T-cell (primary cell): ENCODE data around the gene ULK4. TPM values are rescaled to one million over a fixed set of nuclear protein-coding genes. Genes with fewer than 3 reads are reported as not detected.

Experiments used
- ATAC-seq, 4 experiments: fragments of 200-7000 bp in 3 of 4; fragments of 150-1000 bp in 1 of 4; cut with Tn5 transposase; replicated peaks in 1 of 4; 1 replicate in 3 of 4; 2 replicates in 1 of 4; pipeline ENCODE4 v1.10.0; 2021; ENCODE audit warnings: moderate library complexity in 3 of 4, mild to moderate bottlenecking in 2 of 4, moderate number of reproducible peaks in 1 of 4
- CTCF ChIA-PET, 2 donors: fragments of 300-600 bp; sonication (Branson Sonifier 250); formaldehyde crosslinking; loops; one replicate each; lab custom pipeline; 2022; ENCODE audit warnings: antibody characterized with exemption in 2 of 2; lab: Charles Lee
- POLR2A ChIA-PET, 2 donors: fragments of 300-600 bp; sonication (Branson Sonifier 250); formaldehyde crosslinking; loops; one replicate each; lab custom pipeline; 2022; ENCODE audit warnings: antibody characterized with exemption in 2 of 2; lab: Charles Lee
- DNase-seq, 35 experiments: peaks; one replicate each; pipeline versions ENCODE4 v3.0.0 to v3.0.0-alpha.2; 2013 to 2023
- H3K27ac ChIP-seq: one replicate; pipeline ENCODE4 v1.5.1; 2013; ENCODE audit warnings: low read length
- H3K27me3 ChIP-seq, 2 experiments: replicated peaks in 1 of 2; 1 replicate in 1 of 2; 2 replicates in 1 of 2; pipeline versions ENCODE4 v1.6.1 to v1.7.0; 2013; ENCODE audit warnings: low read length in 1 of 2, mixed read lengths in 1 of 2; ENCODE audit not compliant: control insufficient read depth in 2 of 2, insufficient read depth in 2 of 2; ENCODE audit errors: extremely low read depth in 1 of 2
- H3K36me3 ChIP-seq, 2 donors: 1 replicate in 1 of 2; 2 replicates in 1 of 2; pipeline versions ENCODE4 v1.6.1 to v1.7.0; 2013; ENCODE audit warnings: low read length in 1 of 2; ENCODE audit not compliant: control insufficient read depth in 2 of 2, insufficient read depth in 1 of 2; ENCODE audit errors: extremely low read depth in 1 of 2
- H3K4me1 ChIP-seq, 2 experiments: 1 replicate in 1 of 2; 2 replicates in 1 of 2; pipeline versions ENCODE4 v1.6.1 to v1.7.0; 2013; ENCODE audit warnings: low read length in 2 of 2, mixed read lengths in 1 of 2; ENCODE audit not compliant: insufficient read depth in 2 of 2, control insufficient read depth in 1 of 2; ENCODE audit errors: extremely low read depth in 1 of 2
- H3K4me3 ChIP-seq, 2 donors: 1 replicate in 1 of 2; 2 replicates in 1 of 2; pipeline versions ENCODE4 v1.5.1 to v1.7.0; 2013; ENCODE audit warnings: mild to moderate bottlenecking in 2 of 2, low read length in 1 of 2, moderate library complexity in 1 of 2; ENCODE audit not compliant: control insufficient read depth in 1 of 2; ENCODE audit errors: extremely low read depth in 1 of 2
- H3K9me3 ChIP-seq: 2 replicates; pipeline ENCODE4 v1.7.0; 2013
- H3K27ac Mint-ChIP-seq, 2 donors: one replicate each; pipeline ENCODE4 v1.8.0; 2020 to 2021; ENCODE audit warnings: mild to moderate bottlenecking in 2 of 2, mixed read lengths in 2 of 2
- H3K27me3 Mint-ChIP-seq, 2 donors: one replicate each; pipeline ENCODE4 v1.8.0; 2021 to 2022; ENCODE audit warnings: mixed read lengths in 2 of 2
- H3K36me3 Mint-ChIP-seq: one replicate; pipeline ENCODE4 v1.8.0; 2021; ENCODE audit warnings: mixed read lengths
- H3K4me1 Mint-ChIP-seq, 3 donors: one replicate each; pipeline ENCODE4 v1.8.0; 2020 to 2022; ENCODE audit warnings: mixed read lengths in 3 of 3, mild to moderate bottlenecking in 1 of 3
- H3K4me3 Mint-ChIP-seq, 3 donors: one replicate each; pipeline ENCODE4 v1.8.0; 2020 to 2022; ENCODE audit warnings: mild to moderate bottlenecking in 3 of 3, mixed read lengths in 3 of 3, moderate library complexity in 3 of 3
- H3K9me3 Mint-ChIP-seq, 3 donors: one replicate each; pipeline ENCODE4 v1.8.0; 2020 to 2022; ENCODE audit warnings: mixed read lengths in 3 of 3
- WGBS: methylation state at CpG from one replicate; pipeline ENCODE4 v1.1.5; 2013; ENCODE audit warnings: missing lambda C conversion rate; ENCODE audit not compliant: insufficient coverage; 5-methylcytosine and 5-hydroxymethylcytosine counted together
- total RNA-seq, 35 experiments: library from RNA in 6 of 35; stranded (reverse) in 6 of 35; fragments of 120-200 nt in 1 of 35; gene quantifications; one replicate each; pipeline versions ENCODE4 v1.2.1 to v1.2.4 and lab custom pipeline; 2013 to 2026

ULK4 gene
- total RNA-seq, 5 donors from 2014 or later (not counting 1 experiment from before 2014, with no cell fraction given): 17.5 to 28.2 (median 19.7) TPM

GRCh38 chr3:41334426-41334825, 627.5 kb downstream of the ULK4 start:
- no peak overlapping the region for H3K4me3 ChIP-seq
- no peak overlapping the region for H3K27ac ChIP-seq
- no CpG with 5 or more reads among the region's 2 CpGs for WGBS
- Mint-ChIP-seq H3K4me3 (no peak overlapping the region), H3K9me3 (no peaks in the 10 kb centered on the region), H3K27me3 (no peaks in the 10 kb centered on the region), H3K4me1 (no peaks in the 10 kb centered on the region), H3K27ac (no peak overlapping the region), H3K36me3 (no peaks in the 10 kb centered on the region)
- no peaks in the 10 kb centered on the region for H3K36me3 ChIP-seq
- ChIA-PET POLR2A (no interaction called here), CTCF (no interaction called here)
- H3K4me1 ChIP-seq: no peaks in the 10 kb centered on the region
- DNase-seq (no peak), ATAC-seq (no peak)
- H3K27me3 ChIP-seq: no peaks in the 10 kb centered on the region
- H3K9me3 ChIP-seq: no peaks in the 10 kb centered on the region

- POLR2A ChIA-PET: interaction anchor here in 1 of 2 donors (0.7 kb wide), 1 partner anchor 35 kb away, joined by 3 read pairs; no protein-coding TSS in a partner anchor
- CTCF ChIA-PET: no interaction called here
- Mint-ChIP-seq H3K4me1 (no peaks in the 10 kb centered on the region), H3K4me3 (no peak overlapping the region), H3K27me3 (no peaks in the 10 kb centered on the region), H3K36me3 (no peaks in the 10 kb centered on the region), H3K9me3 (no peaks in the 10 kb centered on the region), H3K27ac (no peak overlapping the region)
- Histone ChIP-seq H3K4me1 (no peaks in the 10 kb centered on the region), H3K9me3 (no peaks in the 10 kb centered on the region), H3K27me3 (no peaks in the 10 kb centered on the region), H3K27ac (no peak overlapping the region), H3K36me3 (no peaks in the 10 kb centered on the region), H3K4me3 (no peak overlapping the region)
- DNase-seq (no peak), ATAC-seq (no peak)
- 100% methylated on average over 2 of the region's 3 CpGs for WGBS
Measured at GRCh38 chr3:41331041-41331440, 630.9 kb downstream of the ULK4 start.

DNA sequence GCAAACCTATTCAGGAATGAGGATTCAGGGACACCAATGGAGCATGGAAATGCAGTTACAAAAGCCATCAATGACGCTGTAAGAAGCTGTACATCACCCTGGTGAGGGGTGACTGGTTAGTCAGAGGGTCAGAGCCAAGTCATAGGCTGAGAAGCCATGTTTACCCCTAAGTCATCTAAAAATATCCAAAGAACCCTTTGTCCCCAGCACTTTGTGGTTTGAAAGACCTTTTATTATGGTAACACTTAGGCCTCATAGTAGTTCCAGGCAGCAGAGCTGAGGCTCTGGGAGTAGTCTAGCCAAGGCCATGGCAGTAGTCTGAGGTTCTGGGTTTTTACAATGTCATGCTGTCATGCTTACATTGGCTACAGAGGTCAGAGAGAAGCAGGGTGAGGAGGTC, 631.4 kb downstream of the ULK4 start:
- CTCF ChIA-PET: no interaction called here
- Histone ChIP-seq H3K27me3 (no peaks in the 10 kb centered on the region), H3K4me1 (no peaks in the 10 kb centered on the region), H3K27ac (no peak overlapping the region), H3K4me3 (no peak overlapping the region), H3K36me3 (no peaks in the 10 kb centered on the region), H3K9me3 (no peaks in the 10 kb centered on the region)
- DNase-seq: no peak
- no peaks in the 10 kb centered on the region for H3K4me1 Mint-ChIP-seq
- POLR2A ChIA-PET: interaction anchor here (0.6 to 0.7 kb wide), 2 partner anchors 21 to 36 kb away, joined by 3 to 7 read pairs; no protein-coding TSS in a partner anchor
- no peak overlapping the region for H3K27ac Mint-ChIP-seq
- no peak for ATAC-seq
- no peak overlapping the region for H3K4me3 Mint-ChIP-seq
- H3K9me3 Mint-ChIP-seq: no peaks in the 10 kb centered on the region
- H3K27me3 Mint-ChIP-seq: no peaks in the 10 kb centered on the region
- no peaks in the 10 kb centered on the region for H3K36me3 Mint-ChIP-seq
- no CpG with 5 or more reads among the region's 1 CpG for WGBS

GRCh38 chr3:41329881-41330280, 632.0 kb downstream of the ULK4 start:
- Mint-ChIP-seq H3K4me3 (no peak overlapping the region), H3K4me1 (no peaks in the 10 kb centered on the region), H3K9me3 (no peaks in the 10 kb centered on the region), H3K27ac (no peak overlapping the region), H3K27me3 (no peaks in the 10 kb centered on the region), H3K36me3 (no peaks in the 10 kb centered on the region)
- Histone ChIP-seq H3K4me3 (no peak overlapping the region), H3K4me1 (no peaks in the 10 kb centered on the region), H3K27me3 (no peaks in the 10 kb centered on the region), H3K27ac (no peak overlapping the region), H3K9me3 (no peaks in the 10 kb centered on the region), H3K36me3 (no peaks in the 10 kb centered on the region)
- ChIA-PET POLR2A (interaction anchor here in 1 of 2 donors (0.6 kb wide), 1 partner anchor 21 kb away, joined by 7 read pairs; no protein-coding TSS in a partner anchor), CTCF (no interaction called here)
- WGBS: 88% methylated on average over 2 of the region's 2 CpGs
- ATAC-seq: no peak
- DNase-seq: no peak

DNA sequence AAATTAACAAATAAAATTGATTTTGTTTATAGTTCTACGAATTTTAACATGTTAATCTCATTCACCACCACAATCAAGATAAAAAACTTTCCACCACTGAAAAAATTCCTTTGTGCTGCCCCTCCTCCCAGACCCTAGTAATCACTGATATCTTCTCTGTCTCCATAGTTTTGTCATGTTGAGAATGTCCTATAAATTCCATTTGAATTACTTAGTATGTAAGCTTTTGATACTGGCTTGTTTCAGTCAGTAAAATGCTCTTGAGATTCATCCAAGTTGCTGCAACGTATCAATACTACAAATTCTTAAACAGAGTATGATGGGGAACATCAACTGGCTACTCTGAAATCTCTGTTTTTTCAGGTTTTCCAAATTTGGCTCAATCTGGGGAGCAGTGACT, 633.0 kb downstream of the ULK4 start:
- WGBS: no CpG with 5 or more reads among the region's 2 CpGs
- ChIA-PET CTCF (no interaction called here), POLR2A (interaction anchor here in 1 of 2 donors (0.6 kb wide), 1 partner anchor 641 kb away, joined by 12 read pairs; no protein-coding TSS in a partner anchor)
- H3K27me3 Mint-ChIP-seq: no peaks in the 10 kb centered on the region
- ATAC-seq: no peak
- H3K27ac Mint-ChIP-seq: no peak overlapping the region
- no peaks in the 10 kb centered on the region for H3K9me3 ChIP-seq
- H3K4me3 ChIP-seq: no peak overlapping the region
- no peak overlapping the region for H3K4me3 Mint-ChIP-seq
- H3K4me1 Mint-ChIP-seq: no peaks in the 10 kb centered on the region
- no peak for DNase-seq
- H3K27ac ChIP-seq: no peak overlapping the region
- peaks cover 3% of the 10 kb centered on the region for H3K36me3 Mint-ChIP-seq
- H3K36me3 ChIP-seq: no peaks in the 10 kb centered on the region
- no peaks in the 10 kb centered on the region for H3K4me1 ChIP-seq
- no peaks in the 10 kb centered on the region for H3K27me3 ChIP-seq
- H3K9me3 Mint-ChIP-seq: no peaks in the 10 kb centered on the region

GRCh38 chr3:41327718-41328117, 634.2 kb downstream of the ULK4 start:
- Mint-ChIP-seq H3K4me3 (no peak overlapping the region), H3K4me1 (no peaks in the 10 kb centered on the region), H3K9me3 (no peaks in the 10 kb centered on the region), H3K36me3 (peaks cover 3% of the 10 kb centered on the region), H3K27ac (no peak overlapping the region), H3K27me3 (no peaks in the 10 kb centered on the region)
- ATAC-seq: no peak
- WGBS: no CpG with 5 or more reads among the region's 6 CpGs
- no peaks in the 10 kb centered on the region for H3K4me1 ChIP-seq
- H3K36me3 ChIP-seq: no peaks in the 10 kb centered on the region
- no peak overlapping the region for H3K27ac ChIP-seq
- no peaks in the 10 kb centered on the region for H3K9me3 ChIP-seq
- ChIA-PET POLR2A (no interaction called here), CTCF (no interaction called here)
- DNase-seq: no peak
- no peak overlapping the region for H3K4me3 ChIP-seq
- no peaks in the 10 kb centered on the region for H3K27me3 ChIP-seq

GRCh38 chr3:41324156-41324475, 637.8 kb downstream of the ULK4 start:
- Mint-ChIP-seq H3K4me3 (no peak overlapping the region), H3K36me3 (peaks cover 11% of the 10 kb centered on the region), H3K4me1 (no peaks in the 10 kb centered on the region), H3K9me3 (no peaks in the 10 kb centered on the region), H3K27ac (no peak overlapping the region), H3K27me3 (no peaks in the 10 kb centered on the region)
- H3K4me1 ChIP-seq: no peaks in the 10 kb centered on the region
- no peaks in the 10 kb centered on the region for H3K36me3 ChIP-seq
- no peak for ATAC-seq
- H3K27ac ChIP-seq: no peak overlapping the region
- POLR2A ChIA-PET: no interaction called here
- CTCF ChIA-PET: no interaction called here
- no peak overlapping the region for H3K4me3 ChIP-seq
- no peaks in the 10 kb centered on the region for H3K9me3 ChIP-seq
- DNase-seq: no peak
- no peaks in the 10 kb centered on the region for H3K27me3 ChIP-seq
